GM19023 (cell line): Measurements from ENCODE around the gene MAD1L1.

Source experiments
- ATAC-seq: cut with Tn5 transposase; IDR thresholded peaks from one replicate; pipeline ENCODE4 v1.9.1; 2021; ENCODE audit warnings: mild to moderate bottlenecking, moderate library complexity; ENCODE audit not compliant: unreplicated experiment

MAD1L1 gene

GRCh38 chr7:2141651-2142050 is 91.1 kb downstream of the MAD1L1 start:
- ATAC-seq, result no peak

GRCh38 chr7:2141021-2141410 is 91.7 kb downstream of the MAD1L1 start:
- ATAC-seq, result no peak

GRCh38 chr7:2140216-2141020 is 92.3 kb downstream of the MAD1L1 start:
- no peak for ATAC-seq

GRCh38 chr7:2139004-2139699 is 93.6 kb downstream of the MAD1L1 start:
- ATAC-seq, result no peak

- ATAC-seq, result peak; percentile 56
Measured at GRCh38 chr7:2138146-2138765, 94.5 kb downstream of the MAD1L1 start.

GRCh38 chr7:2134740-2135139 is 98.0 kb downstream of the MAD1L1 start:
- no peak for ATAC-seq

GRCh38 chr7:2132243-2132642 is 100.5 kb downstream of the MAD1L1 start:
- no peak for ATAC-seq

GRCh38 chr7:2131800-2132199 is 100.9 kb downstream of the MAD1L1 start:
- no peak for ATAC-seq

- no peak for ATAC-seq
Measured at GRCh38 chr7:2131341-2131740, 101.4 kb downstream of the MAD1L1 start.

GRCh38 chr7:2130096-2130375 is 102.7 kb downstream of the MAD1L1 start:
- ATAC-seq, result no peak

- ATAC-seq, result no peak
Measured at GRCh38 chr7:2129323-2130095, 103.2 kb downstream of the MAD1L1 start.

- ATAC-seq, result no peak
Measured at GRCh38 chr7:2128601-2129322, 104.0 kb downstream of the MAD1L1 start.

- no peak for ATAC-seq
Measured at GRCh38 chr7:2126621-2127020, 106.1 kb downstream of the MAD1L1 start.

- no peak for ATAC-seq
Measured at GRCh38 chr7:2125931-2126330, 106.8 kb downstream of the MAD1L1 start.

GRCh38 chr7:2124604-2125345 is 108.0 kb downstream of the MAD1L1 start:
- no peak for ATAC-seq

GRCh38 chr7:2123916-2124315 is 108.8 kb downstream of the MAD1L1 start:
- ATAC-seq, result no peak

GRCh38 chr7:2123360-2123759 is 109.4 kb downstream of the MAD1L1 start:
- no peak for ATAC-seq

- ATAC-seq, result no peak
Measured at GRCh38 chr7:2122651-2123050, 110.1 kb downstream of the MAD1L1 start.

- no peak for ATAC-seq
Measured at GRCh38 chr7:2120841-2121830, 111.6 kb downstream of the MAD1L1 start.
